ENCODE data around the gene RUNDC3A.
A peak's percentile ranks its signal among the peaks of the same experiment; 100 is the strongest.
"Not testable (repeated sequence)": the region's sequence is repeated elsewhere in the genome, so short reads cannot be mapped to it uniquely, and the experiment has no call there.

The RUNDC3A gene

GRCh38 chr17:44361292-44362260, 53.2 kb downstream of the RUNDC3A start:
- no peak for DNase-seq

GRCh38 chr17:44362459-44362948, 54.1 kb downstream of the RUNDC3A start:
- no peak for DNase-seq

GRCh38 chr17:44362949-44363612, 54.7 kb downstream of the RUNDC3A start:
- DNase-seq = peak; percentile 42

GRCh38 chr17:44363613-44364159, 55.3 kb downstream of the RUNDC3A start, which contains the start of gene FAM171A2:
TSS of gene FAM171A2 (minus strand) at chr17:44363853. CDS start at chr17:44363714, 139 bp downstream.
- DNase-seq = peak; percentile 72

- DNase-seq = not testable (repeated sequence)
These were observed 56.6 kb downstream of the RUNDC3A start for GRCh38 chr17:44365051-44365450.

GRCh38 chr17:44367231-44367979, 59.0 kb downstream of the RUNDC3A start:
- peak; percentile 78 for DNase-seq

All from hematopoietic multipotent progenitor cell treated with erythropoietin and hydrocortisone succinate and interleukin-3 and kit ligand, for 6 days (in vitro differentiated cells).